ENCODE data around the gene SRL. TPM values are rescaled to one million over a fixed set of nuclear protein-coding genes. Genes with fewer than 3 reads are reported as not detected.

The SRL gene
- total and polyA plus RNA-seq, 2 of the 8 experiments (the other 6 are each of a cell fraction or from before 2014, with no cell fraction given) = 0.05 TPM; not detected in 1

- Histone ChIP-seq H3K4me2 (ENCODE audit: insufficient read depth in 1 of 2, low read depth in 2 of 2, low read length in 2 of 2) (no peak overlapping the region), H2BK15ac (ENCODE audit: low read length) (no peak overlapping the region), H3K9ac (replicated peaks in 1 of 4; ENCODE audit: extremely low read depth in 1 of 4, low read depth in 3 of 4, low read length in 3 of 4) (no peak overlapping the region), H3K79me1 (ENCODE audit: low read depth, low read length) (no peaks in the 10 kb centered on the region; the same call in 1 of the 2 replicates), H2AFZ (ENCODE audit: low read length) (no peak overlapping the region), H3K9me3 (ENCODE audit: insufficient read depth in 2 of 2, low read depth in 1 of 2, low read length in 1 of 2) (peaks cover 0 to 3% of the 10 kb centered on the region in 2 experiments; a peak in 1 of 4 replicates), H3K23ac (ENCODE audit: insufficient read length) (no peak overlapping the region), H3K56ac (replicated peaks; ENCODE audit: insufficient read length, low read depth, low read length) (no peak overlapping the region), H2BK120ac (replicated peaks; ENCODE audit: low read depth, low read length) (no peak overlapping the region), H4K20me1 (replicated peaks in 1 of 2; ENCODE audit: control insufficient read depth in 1 of 2, insufficient read depth in 2 of 2, low read length in 2 of 2) (peaks cover 0 to 7% of the 10 kb centered on the region in 2 experiments), H3K36me3 (ENCODE audit: control insufficient read depth in 2 of 4, insufficient read depth in 4 of 4, low read length in 3 of 4) (no peaks in the 10 kb centered on the region), H3K4me3 (ENCODE audit: extremely low read depth in 1 of 4, insufficient read depth in 2 of 4, low read depth in 3 of 4, low read length in 4 of 4) (no peak overlapping the region), H2BK5ac (ENCODE audit: low read depth, low read length) (no peak overlapping the region), H2BK12ac (ENCODE audit: low read depth, low read length) (no peak overlapping the region), H3K14ac (ENCODE audit: insufficient read length) (no peak overlapping the region), H3K23me2 (ENCODE audit: low read depth, low read length) (peaks cover 14% of the 10 kb centered on the region; the same call in 1 of the 2 replicates), H4K8ac (ENCODE audit: extremely low read depth, insufficient read depth, low read length) (no peak overlapping the region), H2BK20ac (ENCODE audit: low read length) (no peak overlapping the region), H3K79me2 (ENCODE audit: control insufficient read depth in 1 of 2, insufficient read depth in 2 of 2, low read length in 2 of 2) (no peaks in the 10 kb centered on the region), H3K18ac (ENCODE audit: extremely low read depth, low read length) (no peak overlapping the region), H3K4ac (replicated peaks; ENCODE audit: insufficient read length, low read depth, low read length) (no peak overlapping the region), H4K91ac (replicated peaks; ENCODE audit: insufficient read length, low read length) (no peak overlapping the region), H3K27ac (ENCODE audit: low read depth, low read length) (no peak overlapping the region), H3K27me3 (replicated peaks in 1 of 4; ENCODE audit: control insufficient read depth in 3 of 4, extremely low read depth in 1 of 4, insufficient read depth in 3 of 4, low read length in 3 of 4) (no peaks in the 10 kb centered on the region), H4K5ac (ENCODE audit: insufficient read length, low read depth, low read length) (no peak overlapping the region), H2AK5ac (ENCODE audit: low read depth, low read length) (no peak overlapping the region), H3K4me1 (replicated peaks in 1 of 4; ENCODE audit: control insufficient read depth in 3 of 4, insufficient read depth in 4 of 4, low read length in 3 of 4) (no peaks in the 10 kb centered on the region)
- WGBS, 2 experiments (ENCODE audit: extremely low coverage in 1 of 2, insufficient coverage in 1 of 2, insufficient read length in 1 of 2, insufficient replicate concordance in 2 of 2, low coverage in 1 of 2, low lambda C conversion rate in 2 of 2, missing lambda C conversion rate in 1 of 2) = 77% methylated on average over 2 of the region's 2 CpGs; no CpG with 5 or more reads in 1 of the 2 experiments
- FAIRE-seq = no peak
- CTCF ChIA-PET (ENCODE audit: partially characterized antibody) = interaction anchor here (1.1 to 1.4 kb wide), 2 partner anchors 11 to 21 kb away, joined by 4 read pairs; no protein-coding TSS in a partner anchor
- POLR2A ChIA-PET (ENCODE audit: partially characterized antibody) = interaction anchor here (1.4 kb wide), 1 partner anchor 11 kb away, joined by 4 read pairs; no protein-coding TSS in a partner anchor
- no peak for DNase-seq (ENCODE audit: low read depth in 1 of 2, low spot score in 2 of 2)
- TF ChIP-seq CTBP2 (IDR thresholded peaks at IDR 0.05; ENCODE audit: borderline replicate concordance, insufficient read depth, insufficient read length, low read length) = no peak
- no peak for TF ChIP-seq SRF (IDR thresholded peaks at IDR 0.05; ENCODE audit: low read depth, low read length)
- no peak for TF ChIP-seq CHD1 (IDR thresholded peaks at IDR 0.05; ENCODE audit: low read depth, low read length)
- TF ChIP-seq BACH1 (IDR thresholded peaks at IDR 0.05; ENCODE audit: low read length) = no peak
- no peak for TF ChIP-seq CTCF (IDR thresholded peaks at IDR 0.05; ENCODE audit: control extremely low read depth in 1 of 3, insufficient read depth in 1 of 3, low read depth in 1 of 3, low read length in 3 of 3)
- TF ChIP-seq EZH2 (IDR thresholded peaks at IDR 0.05; ENCODE audit: low read depth, low read length, severe bottlenecking) = no peak
- TF ChIP-seq TCF12 (IDR thresholded peaks at IDR 0.05; ENCODE audit: low read depth, low read length) = no peak
- no peak for TF ChIP-seq YY1 (IDR thresholded peaks at IDR 0.05; ENCODE audit: low read depth, low read length)
- no peak for TF ChIP-seq NRF1 (IDR thresholded peaks at IDR 0.05; ENCODE audit: low read depth, low read length)
- TF ChIP-seq MAX (IDR thresholded peaks at IDR 0.05) = no peak
- TF ChIP-seq CBX8 (IDR thresholded peaks at IDR 0.05; ENCODE audit: borderline replicate concordance, low read depth, low read length) = no peak
- TF ChIP-seq SP4 (IDR thresholded peaks at IDR 0.05; ENCODE audit: low read length) = no peak
These were observed 16.8 kb downstream of the SRL start for GRCh38 chr16:4225075-4225474.

All from H1 (cell line).